Endothelial cell of umbilical vein (primary cell): ENCODE data around the gene SON. TPM values are rescaled to one million over a fixed set of nuclear protein-coding genes. Genes with fewer than 3 reads are reported as not detected.

Experiments used
- Bru-seq: library from RNA; stranded (reverse); fragments of 400-500 nt; gene quantifications from one replicate; lab custom pipeline; 2021; lab: Mats Ljungman, UMichigan
- BruChase-seq, 2 experiments: library from RNA; stranded (reverse); fragments of 400-500 nt; gene quantifications; one replicate each; lab custom pipeline; 2021; lab: Mats Ljungman, UMichigan
- BruUV-seq: library from RNA; stranded (reverse); fragments of 400-500 nt; replicated peaks from 2 replicates; lab custom pipeline; 2021; lab: Mats Ljungman, UMichigan
- CTCF ChIA-PET: fragments of 300-600, 350-600 bp; sonication (Branson Sonifier 250); formaldehyde crosslinking; loops from one replicate; lab custom pipeline; 2021; ENCODE audit warnings: antibody characterized with exemption, inconsistent platforms; lab: Charles Lee
- POLR2A ChIA-PET: fragments of 300-600, 350-600 bp; sonication (Branson Sonifier 250); formaldehyde crosslinking; loops from one replicate; lab custom pipeline; 2021; ENCODE audit warnings: antibody characterized with exemption, inconsistent platforms; lab: Charles Lee
- DNase-seq: peaks from one replicate; pipeline ENCODE4 v3.0.0-alpha.2; 2011; ENCODE audit warnings: low read depth, low spot score
- FAIRE-seq: peaks from 2 replicates; lab custom pipeline; 2011; peaks lifted over from hg19 to GRCh38; lab: Jason Lieb, UNC
- H2AFZ ChIP-seq: 2 replicates; pipeline ENCODE4 v1.6.0; 2012; ENCODE audit warnings: low read depth, low read length, control low read depth, inconsistent platforms
- H3K27ac ChIP-seq: 2 replicates; pipeline ENCODE4 v1.5.1; 2011; ENCODE audit warnings: low read depth, mild to moderate bottlenecking, control low read depth, low read length, moderate library complexity; ENCODE audit not compliant: insufficient read depth
- H3K27me3 ChIP-seq, 2 experiments: 2 replicates each; pipeline versions ENCODE4 v1.6.0 to v1.6.1; 2011; ENCODE audit warnings: low read length in 2 of 2, mixed read lengths in 1 of 2; ENCODE audit not compliant: control insufficient read depth in 2 of 2, insufficient read depth in 2 of 2
- H3K36me3 ChIP-seq, 2 experiments: 2 replicates in 1 of 2; 3 replicates in 1 of 2; pipeline ENCODE4 v1.5.1; 2011; ENCODE audit warnings: low read length in 2 of 2, mild to moderate bottlenecking in 1 of 2, moderate library complexity in 1 of 2; ENCODE audit not compliant: control insufficient read depth in 2 of 2, insufficient read depth in 2 of 2; ENCODE audit errors: extremely low read depth in 1 of 2
- H3K4me1 ChIP-seq: 3 replicates; pipeline ENCODE4 v1.5.1; 2011; ENCODE audit warnings: mild to moderate bottlenecking, low read length; ENCODE audit not compliant: control insufficient read depth, insufficient read depth; ENCODE audit errors: extremely low read depth
- H3K4me2 ChIP-seq: 2 replicates; pipeline ENCODE4 v1.6.1; 2011; ENCODE audit warnings: low read length, control low read depth, mixed read lengths; ENCODE audit not compliant: insufficient read depth
- H3K4me3 ChIP-seq, 3 experiments: fragments of 200-600 bp in 1 of 3; sonication (generic), shearing (Covaris generic) in 1 of 3; replicated peaks in 1 of 3; 2 replicates each; pipeline ENCODE4 v1.5.1; 2011 to 2016; ENCODE audit warnings: control low read depth in 3 of 3, low read length in 3 of 3, mild to moderate bottlenecking in 2 of 3, inconsistent platforms in 1 of 3, low read depth in 1 of 3, moderate library complexity in 1 of 3; ENCODE audit not compliant: insufficient read depth in 1 of 3
- H3K79me2 ChIP-seq: 2 replicates; pipeline ENCODE4 v1.6.0; 2012; ENCODE audit warnings: low read length, inconsistent platforms; ENCODE audit not compliant: control insufficient read depth, insufficient read depth
- H3K9ac ChIP-seq: replicated peaks from 2 replicates; pipeline ENCODE3; 2011; ENCODE audit warnings: low read length, control low read depth; ENCODE audit not compliant: insufficient read depth; ENCODE audit errors: extremely low read depth
- H3K9me1 ChIP-seq: replicated peaks from 3 replicates; pipeline ENCODE4 v1.6.0; 2011; ENCODE audit warnings: mild to moderate bottlenecking, low read length; ENCODE audit not compliant: control insufficient read depth, insufficient read depth; ENCODE audit errors: extremely low read depth
- H3K9me3 ChIP-seq: replicated peaks from 2 replicates; pipeline ENCODE4 v1.5.1; 2012; ENCODE audit warnings: low read length, inconsistent platforms; ENCODE audit not compliant: control insufficient read depth, insufficient read depth
- H4K20me1 ChIP-seq: replicated peaks from 2 replicates; pipeline ENCODE3; 2011; ENCODE audit warnings: mild to moderate bottlenecking, low read length; ENCODE audit not compliant: control insufficient read depth, insufficient read depth; ENCODE audit errors: extremely low read depth
- GATA2 ChIP-seq: IDR thresholded peaks from 2 replicates; pipeline ENCODE4 v1.7.0; 2011; ENCODE audit warnings: low read depth, mild to moderate bottlenecking, moderate library complexity, mixed read lengths, low read length; ENCODE audit not compliant: insufficient read length, insufficient read depth
- JUN ChIP-seq: IDR thresholded peaks from 2 replicates; pipeline ENCODE4 v1.6.1; 2011; ENCODE audit warnings: borderline replicate concordance, low read depth; ENCODE audit not compliant: insufficient read length, insufficient read depth
- MYC ChIP-seq: IDR thresholded peaks from one replicate; pipeline ENCODE4 v1.6.1; 2011; ENCODE audit warnings: mild to moderate bottlenecking, low read depth, low read length
- POLR2A ChIP-seq: IDR thresholded peaks from 2 replicates; pipeline ENCODE4 v1.6.1; 2012; ENCODE audit warnings: low read depth, mild to moderate bottlenecking, control low read depth, low read length
- POLR2AphosphoS5 ChIP-seq: IDR thresholded peaks from 2 replicates; pipeline ENCODE4 v1.6.1; 2012; ENCODE audit warnings: low read depth, mild to moderate bottlenecking, control low read depth, low read length, moderate library complexity; ENCODE audit not compliant: insufficient read depth
- dilution Hi-C: fragments of 300-500 bp; cut with MboI; formaldehyde crosslinking; loops from one replicate; pipeline ENCODE4 v1.15.0; 2019; ENCODE audit warnings: low sequenced_read_pairs; ENCODE audit not compliant: extremely low pct_ligation_motif_present
- intact Hi-C: fragments of 100-400 bp; cut with micrococcal nuclease; formaldehyde crosslinking; loops from one replicate; pipeline ENCODE4 v1.10.0; 2022
- long read RNA-seq: library from polyadenylated mRNA; stranded (forward); transcript quantifications from one replicate; pipeline ENCODE4 v2.0.0, GENCODE V29; 2021
- polyA minus RNA-seq, 3 experiments: library from RNA; depleted of rRNA, polyadenylated mRNA; stranded (reverse); fragments of >200 nt; gene quantifications; 1 replicate in 1 of 3; 2 replicates in 2 of 3; pipeline ENCODE4 v1.2.3, GENCODE V29; 2011
- polyA plus RNA-seq, 4 experiments: library from polyadenylated mRNA; depleted of rRNA in 3 of 4; stranded (reverse) in 3 of 4; unstranded in 1 of 4; fragments of >200 nt; gene quantifications; 2 replicates each; pipeline versions ENCODE4 v1.2.1 to v1.2.3, GENCODE V29; 2011 to 2012; ENCODE audit warnings: missing spikeins in 1 of 4
- total RNA-seq: library from RNA; stranded (reverse); gene quantifications from 2 replicates; pipeline ENCODE4 v1.2.3, GENCODE V29; 2021
- TF ChIP-seq, protein P1 (sequence below): IDR thresholded peaks from 2 replicates; pipeline ENCODE4 v1.6.1; 2011; ENCODE audit not compliant: insufficient read depth, insufficient read length

The SON gene, protein sequence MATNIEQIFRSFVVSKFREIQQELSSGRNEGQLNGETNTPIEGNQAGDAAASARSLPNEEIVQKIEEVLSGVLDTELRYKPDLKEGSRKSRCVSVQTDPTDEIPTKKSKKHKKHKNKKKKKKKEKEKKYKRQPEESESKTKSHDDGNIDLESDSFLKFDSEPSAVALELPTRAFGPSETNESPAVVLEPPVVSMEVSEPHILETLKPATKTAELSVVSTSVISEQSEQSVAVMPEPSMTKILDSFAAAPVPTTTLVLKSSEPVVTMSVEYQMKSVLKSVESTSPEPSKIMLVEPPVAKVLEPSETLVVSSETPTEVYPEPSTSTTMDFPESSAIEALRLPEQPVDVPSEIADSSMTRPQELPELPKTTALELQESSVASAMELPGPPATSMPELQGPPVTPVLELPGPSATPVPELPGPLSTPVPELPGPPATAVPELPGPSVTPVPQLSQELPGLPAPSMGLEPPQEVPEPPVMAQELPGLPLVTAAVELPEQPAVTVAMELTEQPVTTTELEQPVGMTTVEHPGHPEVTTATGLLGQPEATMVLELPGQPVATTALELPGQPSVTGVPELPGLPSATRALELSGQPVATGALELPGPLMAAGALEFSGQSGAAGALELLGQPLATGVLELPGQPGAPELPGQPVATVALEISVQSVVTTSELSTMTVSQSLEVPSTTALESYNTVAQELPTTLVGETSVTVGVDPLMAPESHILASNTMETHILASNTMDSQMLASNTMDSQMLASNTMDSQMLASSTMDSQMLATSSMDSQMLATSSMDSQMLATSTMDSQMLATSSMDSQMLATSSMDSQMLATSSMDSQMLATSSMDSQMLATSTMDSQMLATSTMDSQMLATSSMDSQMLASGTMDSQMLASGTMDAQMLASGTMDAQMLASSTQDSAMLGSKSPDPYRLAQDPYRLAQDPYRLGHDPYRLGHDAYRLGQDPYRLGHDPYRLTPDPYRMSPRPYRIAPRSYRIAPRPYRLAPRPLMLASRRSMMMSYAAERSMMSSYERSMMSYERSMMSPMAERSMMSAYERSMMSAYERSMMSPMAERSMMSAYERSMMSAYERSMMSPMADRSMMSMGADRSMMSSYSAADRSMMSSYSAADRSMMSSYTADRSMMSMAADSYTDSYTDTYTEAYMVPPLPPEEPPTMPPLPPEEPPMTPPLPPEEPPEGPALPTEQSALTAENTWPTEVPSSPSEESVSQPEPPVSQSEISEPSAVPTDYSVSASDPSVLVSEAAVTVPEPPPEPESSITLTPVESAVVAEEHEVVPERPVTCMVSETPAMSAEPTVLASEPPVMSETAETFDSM (N-terminal part only)
- total RNA-seq (297 and 304 TPM in 2 replicates), polyA plus RNA-seq (83.1 and 107 TPM in 2 replicates), polyA minus RNA-seq (254 and 262 TPM in 2 replicates), Bru-seq, nascent RNA (percentile 98 among the genes with signal in this experiment), BruChase-seq, experiment 1, labeled RNA remaining after a 6-hour chase (percentile 99 among the genes with signal in this experiment), BruChase-seq, experiment 2, labeled RNA remaining after a 2-hour chase (percentile 99 among the genes with signal in this experiment)
- polyA plus RNA-seq (2011; cell fraction: cytosol; rRNA removed): 47.6 and 52.7 TPM in 2 replicates
- polyA plus RNA-seq (2011; cell fraction: nucleus; rRNA removed): 456 and 544 TPM in 2 replicates
- 158 and 190 TPM in 2 replicates for polyA plus RNA-seq (2012)
- polyA minus RNA-seq (2011; cell fraction: cytosol; rRNA and poly(A)+ RNA removed): 76.7 TPM
- polyA minus RNA-seq (2011; cell fraction: nucleus; rRNA and poly(A)+ RNA removed): 240 and 348 TPM in 2 replicates
- long read RNA-seq, full-length matches to known transcripts: 37 of 508 reads
- long read RNA-seq, partial matches to known transcripts: 449 of 508 reads
- long read RNA-seq, other reads (novel, unspliced or antisense): 22 of 508 reads

- Histone ChIP-seq H3K27me3 (no peaks in the 10 kb centered on the region), H3K4me2 (peak within 1 kb of the TSS; percentile 100), H3K27ac (peak within 1 kb of the TSS; percentile 93), H3K9ac (peak within 1 kb of the TSS; percentile 97), H3K36me3 (peaks cover 0 to 6% of the 10 kb centered on the region in 2 experiments), H3K9me3 (no peaks in the 10 kb centered on the region), H4K20me1 (peaks cover 14% of the 10 kb centered on the region), H3K79me2 (peaks cover 76% of the 10 kb centered on the region), H3K4me1 (peaks cover 25% of the 10 kb centered on the region), H3K9me1 (no peaks in the 10 kb centered on the region), H2AFZ (peak within 1 kb of the TSS; percentile 71), H3K4me3 (peak within 1 kb of the TSS; percentile 71 to 98 (median 93))
- intact Hi-C loops (loop anchor here (2.0 to 5.0 kb wide), 4 partner anchors 46 to 352 kb away; partner anchors contain the start of gene DONSON), dilution Hi-C loops (no loop called here)
- ChIA-PET CTCF (interaction anchor here (0.6 to 2.3 kb wide), 3 partner anchors 15 to 63 kb away, joined by 3 to 18 read pairs (median 3); no protein-coding TSS in a partner anchor), POLR2A (interaction anchor here (0.6 to 1.4 kb wide), 7 partner anchors 39 to 984 kb away, joined by 3 to 9 read pairs (median 5); partner anchors contain the start of genes DNAJC28, DONSON and TMEM50B)
- FAIRE-seq (peak; percentile 97), DNase-seq (peak; percentile 99)
- no TSS peak for BruUV-seq
- TF ChIP-seq JUN (no peak), MYC (no peak), POLR2A (peak; percentile 91), POLR2AphosphoS5 (peak; percentile 71), GATA2 (no peak)
- TF ChIP-seq, protein P1, sequence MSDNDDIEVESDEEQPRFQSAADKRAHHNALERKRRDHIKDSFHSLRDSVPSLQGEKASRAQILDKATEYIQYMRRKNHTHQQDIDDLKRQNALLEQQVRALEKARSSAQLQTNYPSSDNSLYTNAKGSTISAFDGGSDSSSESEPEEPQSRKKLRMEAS: peak; percentile 65
These were observed at the start of gene SON for GRCh38 chr21:33542640-33543504. Gene SON (plus strand): TSS chr21:33543038. CDS start chr21:33543093, 55 bp downstream.
